HG03520 (cell line): Measurements from ENCODE around the gene DNAH14.
"Not testable (repeated sequence)": the region's sequence is repeated elsewhere in the genome, so short reads cannot be mapped to it uniquely, and the experiment has no call there.

Experiments
- ATAC-seq: cut with Tn5 transposase; IDR thresholded peaks from one replicate; pipeline ENCODE4 v1.9.1; 2021; ENCODE audit warnings: mild to moderate bottlenecking, moderate library complexity; ENCODE audit not compliant: unreplicated experiment

Gene DNAH14

GRCh38 chr1:225378880-225379279 is 449.4 kb downstream of the DNAH14 start:
- no peak for ATAC-seq

GRCh38 chr1:225380691-225381090 is 451.2 kb downstream of the DNAH14 start:
- ATAC-seq: no peak

- not testable (repeated sequence) for ATAC-seq
Measured at GRCh38 chr1:225386860-225387259, 457.4 kb downstream of the DNAH14 start.

- no peak for ATAC-seq
Measured at GRCh38 chr1:225388372-225388771, 458.9 kb downstream of the DNAH14 start.

GRCh38 chr1:225389843-225390242 is 460.4 kb downstream of the DNAH14 start:
- no peak for ATAC-seq

GRCh38 chr1:225396357-225396756 is 466.9 kb downstream of the DNAH14 start:
- no peak for ATAC-seq

GRCh38 chr1:225400968-225401367 is 471.5 kb downstream of the DNAH14 start:
- ATAC-seq: no peak

- ATAC-seq: no peak
Measured at GRCh38 chr1:225406976-225407725, 477.7 kb downstream of the DNAH14 start.

- ATAC-seq: no peak
Measured at GRCh38 chr1:225407755-225408154, 478.3 kb downstream of the DNAH14 start.

GRCh38 chr1:225408249-225408648 is 478.8 kb downstream of the DNAH14 start:
- no peak for ATAC-seq

- ATAC-seq: no peak
Measured at GRCh38 chr1:225409051-225409450, 479.6 kb downstream of the DNAH14 start.

GRCh38 chr1:225410036-225410435 is 480.6 kb downstream of the DNAH14 start:
- no peak for ATAC-seq

GRCh38 chr1:225412321-225412720 is 482.8 kb downstream of the DNAH14 start:
- no peak for ATAC-seq

GRCh38 chr1:225412803-225413351 is 483.4 kb downstream of the DNAH14 start:
- no peak for ATAC-seq

GRCh38 chr1:225413708-225414375 is 484.4 kb downstream of the DNAH14 start:
- no peak for ATAC-seq

GRCh38 chr1:225415307-225415706 is 485.8 kb downstream of the DNAH14 start:
- no peak for ATAC-seq

- ATAC-seq: no peak
Measured at GRCh38 chr1:225415967-225416745, 486.7 kb downstream of the DNAH14 start.

- no peak for ATAC-seq
Measured at GRCh38 chr1:225418059-225418458, 488.6 kb downstream of the DNAH14 start.

GRCh38 chr1:225418598-225418997 is 489.1 kb downstream of the DNAH14 start:
- ATAC-seq: no peak

- ATAC-seq: no peak
Measured at GRCh38 chr1:225422031-225422605, 492.6 kb downstream of the DNAH14 start.
